ENCODE measurements around the gene SRSF2. TPM values are rescaled to one million over a fixed set of nuclear protein-coding genes. Genes with fewer than 3 reads are reported as not detected.
A peak's percentile ranks its signal among the peaks of the same experiment; 100 is the strongest.

SRSF2 gene
- total and polyA plus RNA-seq, 9 of the 15 experiments (the other 6 are each of a cell fraction or from before 2014, with no cell fraction given), result 161 to 583 (median 393) TPM

DNA sequence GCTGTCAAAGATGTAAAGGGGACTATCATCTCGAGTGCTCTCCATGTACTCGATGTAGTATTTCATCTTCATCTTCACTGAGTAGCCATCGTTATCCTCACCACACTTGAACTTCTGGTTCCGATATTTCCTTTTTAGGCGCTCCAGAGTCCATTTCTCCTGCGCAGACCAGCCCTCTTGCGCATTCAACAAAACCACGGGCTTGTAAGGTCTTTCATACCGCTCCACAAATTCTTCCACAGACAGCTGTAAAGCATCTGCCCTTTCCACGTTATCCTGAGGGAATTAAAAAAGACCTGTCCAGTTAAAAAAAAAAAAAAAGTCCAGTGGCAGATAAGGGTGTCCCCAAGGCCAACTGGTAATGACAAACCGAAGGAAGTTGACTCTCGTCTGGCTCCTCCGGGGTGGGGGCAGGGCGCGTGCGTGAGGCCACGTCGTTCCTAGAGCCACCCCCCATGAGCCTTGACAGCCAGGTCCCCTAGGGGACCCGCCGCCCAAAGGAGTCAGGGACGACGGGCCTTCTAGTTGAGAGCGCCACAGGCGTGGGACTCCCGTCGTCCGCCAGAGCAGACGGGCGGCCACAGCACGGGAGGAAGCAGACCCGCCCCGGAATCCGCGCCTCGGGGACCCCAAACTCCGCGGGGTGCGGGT lies 11.4 kb downstream of the SRSF2 start (continued):
- TF ChIP-seq, protein P1, sequence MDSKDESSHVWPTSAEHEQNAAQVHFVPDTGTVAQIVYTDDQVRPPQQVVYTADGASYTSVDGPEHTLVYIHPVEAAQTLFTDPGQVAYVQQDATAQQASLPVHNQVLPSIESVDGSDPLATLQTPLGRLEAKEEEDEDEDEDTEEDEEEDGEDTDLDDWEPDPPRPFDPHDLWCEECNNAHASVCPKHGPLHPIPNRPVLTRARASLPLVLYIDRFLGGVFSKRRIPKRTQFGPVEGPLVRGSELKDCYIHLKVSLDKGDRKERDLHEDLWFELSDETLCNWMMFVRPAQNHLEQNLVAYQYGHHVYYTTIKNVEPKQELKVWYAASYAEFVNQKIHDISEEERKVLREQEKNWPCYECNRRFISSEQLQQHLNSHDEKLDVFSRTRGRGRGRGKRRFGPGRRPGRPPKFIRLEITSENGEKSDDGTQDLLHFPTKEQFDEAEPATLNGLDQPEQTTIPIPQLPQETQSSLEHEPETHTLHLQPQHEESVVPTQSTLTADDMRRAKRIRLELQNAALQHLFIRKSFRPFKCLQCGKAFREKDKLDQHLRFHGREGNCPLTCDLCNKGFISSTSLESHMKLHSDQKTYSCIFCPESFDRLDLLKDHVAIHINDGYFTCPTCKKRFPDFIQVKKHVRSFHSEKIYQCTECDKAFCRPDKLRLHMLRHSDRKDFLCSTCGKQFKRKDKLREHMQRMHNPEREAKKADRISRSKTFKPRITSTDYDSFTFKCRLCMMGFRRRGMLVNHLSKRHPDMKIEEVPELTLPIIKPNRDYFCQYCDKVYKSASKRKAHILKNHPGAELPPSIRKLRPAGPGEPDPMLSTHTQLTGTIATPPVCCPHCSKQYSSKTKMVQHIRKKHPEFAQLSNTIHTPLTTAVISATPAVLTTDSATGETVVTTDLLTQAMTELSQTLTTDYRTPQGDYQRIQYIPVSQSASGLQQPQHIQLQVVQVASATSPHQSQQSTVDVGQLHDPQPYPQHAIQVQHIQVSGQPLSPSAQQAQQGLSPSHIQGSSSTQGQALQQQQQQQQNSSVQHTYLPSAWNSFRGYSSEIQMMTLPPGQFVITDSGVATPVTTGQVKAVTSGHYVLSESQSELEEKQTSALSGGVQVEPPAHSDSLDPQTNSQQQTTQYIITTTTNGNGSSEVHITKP (IDR thresholded peaks at IDR 0.05; ENCODE audit: partially characterized antibody), result peak; percentile 22
- TF ChIP-seq, protein P2, sequence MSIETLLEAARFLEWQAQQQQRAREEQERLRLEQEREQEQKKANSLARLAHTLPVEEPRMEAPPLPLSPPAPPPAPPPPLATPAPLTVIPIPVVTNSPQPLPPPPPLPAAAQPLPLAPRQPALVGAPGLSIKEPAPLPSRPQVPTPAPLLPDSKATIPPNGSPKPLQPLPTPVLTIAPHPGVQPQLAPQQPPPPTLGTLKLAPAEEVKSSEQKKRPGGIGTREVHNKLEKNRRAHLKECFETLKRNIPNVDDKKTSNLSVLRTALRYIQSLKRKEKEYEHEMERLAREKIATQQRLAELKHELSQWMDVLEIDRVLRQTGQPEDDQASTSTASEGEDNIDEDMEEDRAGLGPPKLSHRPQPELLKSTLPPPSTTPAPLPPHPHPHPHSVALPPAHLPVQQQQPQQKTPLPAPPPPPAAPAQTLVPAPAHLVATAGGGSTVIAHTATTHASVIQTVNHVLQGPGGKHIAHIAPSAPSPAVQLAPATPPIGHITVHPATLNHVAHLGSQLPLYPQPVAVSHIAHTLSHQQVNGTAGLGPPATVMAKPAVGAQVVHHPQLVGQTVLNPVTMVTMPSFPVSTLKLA (conservative IDR thresholded peaks at IDR 0.05), result peak; percentile 55 to 77
- TF ChIP-seq HCFC1 (IDR thresholded peaks at IDR 0.05; ENCODE audit: low read depth, low read length), result no peak
- TF ChIP-seq ZNF384 (IDR thresholded peaks at IDR 0.05; ENCODE audit: low read depth, low read length), result peak; percentile 95
- TF ChIP-seq, protein P3, sequence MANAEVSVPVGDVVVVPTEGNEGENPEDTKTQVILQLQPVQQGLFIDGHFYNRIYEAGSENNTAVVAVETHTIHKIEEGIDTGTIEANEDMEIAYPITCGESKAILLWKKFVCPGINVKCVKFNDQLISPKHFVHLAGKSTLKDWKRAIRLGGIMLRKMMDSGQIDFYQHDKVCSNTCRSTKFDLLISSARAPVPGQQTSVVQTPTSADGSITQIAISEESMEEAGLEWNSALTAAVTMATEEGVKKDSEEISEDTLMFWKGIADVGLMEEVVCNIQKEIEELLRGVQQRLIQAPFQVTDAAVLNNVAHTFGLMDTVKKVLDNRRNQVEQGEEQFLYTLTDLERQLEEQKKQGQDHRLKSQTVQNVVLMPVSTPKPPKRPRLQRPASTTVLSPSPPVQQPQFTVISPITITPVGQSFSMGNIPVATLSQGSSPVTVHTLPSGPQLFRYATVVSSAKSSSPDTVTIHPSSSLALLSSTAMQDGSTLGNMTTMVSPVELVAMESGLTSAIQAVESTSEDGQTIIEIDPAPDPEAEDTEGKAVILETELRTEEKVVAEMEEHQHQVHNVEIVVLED (CRISPR knock-in tag; IDR thresholded peaks at IDR 0.05), result peak; percentile 55
- peak in 1 of 2 experiments; percentile 38; a peak in 2 of 4 replicates for TF ChIP-seq ARNT (IDR thresholded peaks at IDR 0.05)
- TF ChIP-seq, protein P4, sequence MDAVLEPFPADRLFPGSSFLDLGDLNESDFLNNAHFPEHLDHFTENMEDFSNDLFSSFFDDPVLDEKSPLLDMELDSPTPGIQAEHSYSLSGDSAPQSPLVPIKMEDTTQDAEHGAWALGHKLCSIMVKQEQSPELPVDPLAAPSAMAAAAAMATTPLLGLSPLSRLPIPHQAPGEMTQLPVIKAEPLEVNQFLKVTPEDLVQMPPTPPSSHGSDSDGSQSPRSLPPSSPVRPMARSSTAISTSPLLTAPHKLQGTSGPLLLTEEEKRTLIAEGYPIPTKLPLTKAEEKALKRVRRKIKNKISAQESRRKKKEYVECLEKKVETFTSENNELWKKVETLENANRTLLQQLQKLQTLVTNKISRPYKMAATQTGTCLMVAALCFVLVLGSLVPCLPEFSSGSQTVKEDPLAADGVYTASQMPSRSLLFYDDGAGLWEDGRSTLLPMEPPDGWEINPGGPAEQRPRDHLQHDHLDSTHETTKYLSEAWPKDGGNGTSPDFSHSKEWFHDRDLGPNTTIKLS (IDR thresholded peaks at IDR 0.05; ENCODE audit: borderline replicate concordance, low read depth), result peak; percentile 88
- TF ChIP-seq SMAD3 (CRISPR knock-in tag; conservative IDR thresholded peaks at IDR 0.05), result no peak
- no peak for TF ChIP-seq EZH2 (IDR thresholded peaks at IDR 0.05; ENCODE audit: borderline replicate concordance, low read depth, low read length)
- TF ChIP-seq SRSF7 (optimal IDR thresholded peaks at IDR 0.05; ENCODE audit: low read depth, low read length), result no peak
- TF ChIP-seq TBL1XR1 (IDR thresholded peaks at IDR 0.05; ENCODE audit: low read length in 2 of 2), result peak in 1 of 2 experiments; percentile 48; a peak in 1 of 4 replicates
- 0 out of 2 replicates have a peak, but pooled peaks have one; percentile 26 for TF ChIP-seq JUND (IDR thresholded peaks at IDR 0.05; ENCODE audit: borderline replicate concordance, low read depth, low read length)
- no peak; the same call in 2 of the 3 replicates for TF ChIP-seq JUND (tag; IDR thresholded peaks at IDR 0.05; ENCODE audit: borderline replicate concordance, low read depth, low read length)
- peak; percentile 77 for TF ChIP-seq MYC (IDR thresholded peaks at IDR 0.05; ENCODE audit: low read depth, low read length)
- TF ChIP-seq MYC (CRISPR knock-in tag; IDR thresholded peaks at IDR 0.05; ENCODE audit: borderline replicate concordance, low read depth), result no peak
- peak; percentile 69 for TF ChIP-seq MXI1 (IDR thresholded peaks at IDR 0.05; ENCODE audit: low read depth, low read length)
- TF ChIP-seq MEIS2 (IDR thresholded peaks at IDR 0.05; ENCODE audit: partially characterized antibody), result peak; percentile 50
- TF ChIP-seq RAD21 (CRISPR knock-in tag; conservative IDR thresholded peaks at IDR 0.05 in 1 of 2, IDR thresholded peaks at IDR 0.05 in 1 of 2), result no peak
- peak; percentile 23 for TF ChIP-seq NFIC (IDR thresholded peaks at IDR 0.05)

Measured in K562 (cell line).